Mesenchymal stem cell (in vitro differentiated cells and primary cell): ENCODE results near the gene ADCYAP1R1.

Experiments used
- DNase-seq: peaks from one replicate; pipeline ENCODE4 v3.0.0-alpha.2; 2013
- H2AFZ ChIP-seq: one replicate; pipeline ENCODE4 v1.6.1; 2013; ENCODE audit warnings: low read depth, mild to moderate bottlenecking, control low read depth, inconsistent platforms, low read length, moderate library complexity
- H2AK5ac ChIP-seq: 2 replicates; pipeline ENCODE4 v1.6.1; 2013; ENCODE audit warnings: low read length, moderate library complexity, mild to moderate bottlenecking, inconsistent platforms; ENCODE audit not compliant: severe bottlenecking
- H2BK120ac ChIP-seq: one replicate; pipeline ENCODE4 v1.6.1; 2013; ENCODE audit warnings: low read depth, mild to moderate bottlenecking, inconsistent platforms, low read length, moderate library complexity
- H2BK12ac ChIP-seq, 2 experiments: one replicate each; pipeline ENCODE4 v1.6.1; 2013; ENCODE audit warnings: inconsistent platforms in 2 of 2, low read length in 2 of 2, mild to moderate bottlenecking in 2 of 2, moderate library complexity in 2 of 2, control low read depth in 1 of 2
- H2BK15ac ChIP-seq: one replicate; pipeline ENCODE4 v1.6.1; 2013; ENCODE audit warnings: mild to moderate bottlenecking, low read depth, inconsistent platforms; ENCODE audit not compliant: poor library complexity, severe bottlenecking
- H2BK5ac ChIP-seq: 2 replicates; pipeline ENCODE4 v1.6.1; 2013; ENCODE audit warnings: low read depth, mild to moderate bottlenecking, low read length, control low read depth, inconsistent platforms; ENCODE audit not compliant: poor library complexity, severe bottlenecking
- H3K14ac ChIP-seq, 2 experiments: one replicate each; pipeline ENCODE4 v1.6.1; 2013; ENCODE audit warnings: inconsistent platforms in 2 of 2, low read length in 2 of 2, control low read depth in 1 of 2, mild to moderate bottlenecking in 1 of 2, moderate library complexity in 1 of 2
- H3K18ac ChIP-seq, 2 experiments: one replicate each; pipeline ENCODE4 v1.6.1; 2013; ENCODE audit warnings: inconsistent platforms in 2 of 2, low read length in 2 of 2, control low read depth in 1 of 2, low read depth in 1 of 2, mild to moderate bottlenecking in 1 of 2
- H3K23ac ChIP-seq, 2 experiments: one replicate each; pipeline ENCODE4 v1.6.1; 2013; ENCODE audit warnings: inconsistent platforms in 2 of 2, low read length in 2 of 2, mild to moderate bottlenecking in 2 of 2, moderate library complexity in 2 of 2, control low read depth in 1 of 2
- H3K27ac ChIP-seq: 2 replicates; pipeline ENCODE4 v1.5.1; 2013; ENCODE audit warnings: mild to moderate bottlenecking, moderate library complexity, low read length, control low read depth, inconsistent platforms; ENCODE audit not compliant: poor library complexity, severe bottlenecking
- H3K27me3 ChIP-seq, 2 experiments: 2 replicates each; pipeline versions ENCODE4 v1.6.1 to v1.7.0; 2013; ENCODE audit warnings: low read length in 2 of 2, mild to moderate bottlenecking in 2 of 2, moderate library complexity in 2 of 2, control low read depth in 1 of 2, inconsistent platforms in 1 of 2; ENCODE audit not compliant: control insufficient read depth in 1 of 2, insufficient read depth in 1 of 2
- H3K36me3 ChIP-seq, 2 experiments: 2 replicates each; pipeline versions ENCODE4 v1.6.1 to v1.7.0; 2013; ENCODE audit warnings: low read length in 2 of 2, control low read depth in 1 of 2, inconsistent platforms in 1 of 2, low read depth in 1 of 2, mild to moderate bottlenecking in 1 of 2; ENCODE audit not compliant: insufficient read depth in 2 of 2, control insufficient read depth in 1 of 2
- H3K4ac ChIP-seq, 2 experiments: one replicate each; pipeline ENCODE4 v1.6.1; 2013; ENCODE audit warnings: inconsistent platforms in 2 of 2, low read length in 2 of 2, mild to moderate bottlenecking in 2 of 2, moderate library complexity in 2 of 2, control low read depth in 1 of 2, low read depth in 1 of 2
- H3K4me1 ChIP-seq: 2 replicates; pipeline ENCODE4 v1.6.1; 2013; ENCODE audit warnings: low read depth, low read length, control low read depth; ENCODE audit not compliant: control insufficient read depth, insufficient read depth
- H3K4me2 ChIP-seq: 2 replicates; pipeline ENCODE4 v1.6.1; 2013; ENCODE audit warnings: low read length, mild to moderate bottlenecking, inconsistent platforms; ENCODE audit not compliant: poor library complexity, severe bottlenecking
- H3K4me3 ChIP-seq, 2 experiments: 2 replicates each; pipeline versions ENCODE4 v1.5.1 to v1.7.0; 2013; ENCODE audit warnings: low read length in 2 of 2, mild to moderate bottlenecking in 2 of 2, control low read depth in 1 of 2, low read depth in 1 of 2; ENCODE audit not compliant: insufficient read depth in 1 of 2
- H3K79me1 ChIP-seq: replicated peaks from 2 replicates; pipeline ENCODE4 v1.6.1; 2013; ENCODE audit warnings: mild to moderate bottlenecking, control low read depth, low read length, inconsistent platforms; ENCODE audit not compliant: poor library complexity, severe bottlenecking
- H3K9ac ChIP-seq: 2 replicates; pipeline ENCODE4 v1.7.0; 2013; ENCODE audit warnings: mild to moderate bottlenecking, low read length, moderate library complexity
- H3K9me3 ChIP-seq: 2 replicates; pipeline ENCODE4 v1.7.0; 2013; ENCODE audit warnings: mild to moderate bottlenecking, low read length; ENCODE audit not compliant: control insufficient read depth
- H4K8ac ChIP-seq: one replicate; pipeline ENCODE4 v1.6.1; 2013; ENCODE audit warnings: inconsistent platforms, mild to moderate bottlenecking, low read length, moderate library complexity
- H4K91ac ChIP-seq: one replicate; pipeline ENCODE4 v1.6.1; 2013; ENCODE audit warnings: mild to moderate bottlenecking, low read length, inconsistent platforms
- WGBS: methylation state at CpG from one replicate; pipeline ENCODE4 v1.1.7; 2013; ENCODE audit warnings: mixed read lengths; 5-methylcytosine and 5-hydroxymethylcytosine counted together

The ADCYAP1R1 gene

DNA sequence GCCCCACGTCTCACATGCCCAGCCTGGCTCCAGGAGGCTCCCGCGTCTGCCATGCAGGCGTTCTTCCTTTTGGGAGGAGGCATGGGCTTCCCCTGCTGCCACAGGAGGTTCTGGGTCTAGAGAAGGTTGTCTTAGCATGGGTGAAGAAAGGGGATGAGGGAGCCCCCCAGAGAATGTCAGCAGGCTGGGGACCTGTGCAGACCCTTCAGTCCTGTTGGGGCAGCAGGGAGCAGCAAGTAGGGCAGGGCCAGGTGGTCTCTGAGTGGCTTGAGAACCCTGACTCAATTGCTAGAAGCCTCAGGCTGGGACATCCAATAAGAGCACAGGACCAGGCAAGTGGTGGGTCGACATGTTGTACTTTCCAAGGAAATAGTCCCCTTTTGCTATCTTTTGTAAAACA is 34.4 kb upstream of the ADCYAP1R1 start:
- H2AK5ac ChIP-seq: no peak overlapping the region
- H2AFZ ChIP-seq: no peak overlapping the region
- no peaks in the 10 kb centered on the region for H3K36me3 ChIP-seq
- H3K4ac ChIP-seq: no peak overlapping the region
- H3K79me1 ChIP-seq: no peaks in the 10 kb centered on the region
- H3K27me3 ChIP-seq: peaks cover 3 to 53% of the 10 kb centered on the region in 2 experiments
- H2BK15ac ChIP-seq: no peak overlapping the region
- no peak overlapping the region for H3K4me3 ChIP-seq
- no peak overlapping the region for H4K8ac ChIP-seq
- no peak for DNase-seq
- 78% methylated on average over 5 of the region's 5 CpGs for WGBS
- H3K9ac ChIP-seq: no peak overlapping the region
- H3K4me1 ChIP-seq: no peaks in the 10 kb centered on the region
- no peaks in the 10 kb centered on the region for H3K9me3 ChIP-seq
- no peak overlapping the region for H3K4me2 ChIP-seq
- no peak overlapping the region for H3K18ac ChIP-seq
- H4K91ac ChIP-seq: no peak overlapping the region
- H3K23ac ChIP-seq: no peak overlapping the region
- no peak overlapping the region for H3K14ac ChIP-seq
- no peak overlapping the region for H2BK120ac ChIP-seq
- H2BK12ac ChIP-seq: no peak overlapping the region
- no peak overlapping the region for H3K27ac ChIP-seq
- H2BK5ac ChIP-seq: no peak overlapping the region

DNA sequence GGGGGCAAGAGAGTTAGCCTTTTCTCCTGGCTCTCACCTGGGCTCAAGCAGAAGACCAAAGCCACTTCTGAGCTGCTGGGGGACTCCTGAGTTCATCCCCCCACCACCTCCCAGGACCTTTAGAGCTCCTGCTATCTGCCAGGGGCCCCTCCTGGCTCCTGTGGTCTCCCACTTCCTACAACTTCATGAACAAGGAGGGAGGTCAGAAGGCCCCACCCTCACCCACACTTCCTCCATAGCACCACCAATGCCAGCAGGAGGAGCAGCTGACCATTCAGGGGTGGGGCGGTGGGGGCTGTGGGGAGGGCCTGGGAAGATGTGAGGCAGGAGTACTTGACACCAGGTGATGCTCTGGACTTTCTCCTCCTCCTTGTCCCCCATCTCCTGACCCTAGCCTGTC is 32.6 kb upstream of the ADCYAP1R1 start:
- H3K4me1 ChIP-seq: no peaks in the 10 kb centered on the region

DNA sequence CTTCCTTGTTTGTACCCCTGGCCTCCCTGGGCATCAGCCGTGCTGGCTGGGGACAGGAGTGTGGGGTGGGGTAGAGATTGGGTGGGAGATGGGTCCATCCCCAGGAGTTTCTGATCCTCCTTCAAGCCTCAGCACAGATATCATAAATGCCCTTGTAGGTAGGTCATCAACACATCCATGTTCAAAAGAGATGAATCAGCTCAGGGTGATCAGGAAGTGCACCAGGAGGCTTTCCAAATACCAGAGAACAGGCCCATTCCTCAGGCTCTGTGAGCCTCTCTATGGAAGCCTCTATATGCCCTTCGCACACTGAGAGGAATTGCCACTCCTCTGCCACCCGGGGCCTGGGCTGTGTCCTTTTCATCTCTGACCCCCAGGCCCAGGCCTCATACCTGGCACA is 31.9 kb upstream of the ADCYAP1R1 start:
- H3K9me3 ChIP-seq: no peaks in the 10 kb centered on the region
- H3K14ac ChIP-seq: no peak overlapping the region
- no peak overlapping the region for H3K9ac ChIP-seq
- no peak for DNase-seq
- H3K36me3 ChIP-seq: no peaks in the 10 kb centered on the region
- H2BK120ac ChIP-seq: no peak overlapping the region
- no peak overlapping the region for H2BK5ac ChIP-seq
- peaks cover 3 to 45% of the 10 kb centered on the region in 2 experiments for H3K27me3 ChIP-seq
- no peaks in the 10 kb centered on the region for H3K4me1 ChIP-seq
- H3K4me3 ChIP-seq: no peak overlapping the region
- no peak overlapping the region for H3K18ac ChIP-seq
- H4K91ac ChIP-seq: no peak overlapping the region
- H2BK12ac ChIP-seq: no peak overlapping the region
- H3K4ac ChIP-seq: no peak overlapping the region
- no peak overlapping the region for H2AFZ ChIP-seq
- H3K23ac ChIP-seq: no peak overlapping the region
- H3K27ac ChIP-seq: no peak overlapping the region
- no peaks in the 10 kb centered on the region for H3K79me1 ChIP-seq
- 91% methylated on average over 2 of the region's 3 CpGs for WGBS
- H2AK5ac ChIP-seq: no peak overlapping the region
- no peak overlapping the region for H2BK15ac ChIP-seq
- no peak overlapping the region for H3K4me2 ChIP-seq
- no peak overlapping the region for H4K8ac ChIP-seq

More for the DNA sequence above, 32.6 kb upstream of the ADCYAP1R1 start:
- no peak overlapping the region for H3K27ac ChIP-seq
- no peaks in the 10 kb centered on the region for H3K9me3 ChIP-seq
- DNase-seq: no peak
- no peak overlapping the region for H3K4me3 ChIP-seq
- no peaks in the 10 kb centered on the region for H3K36me3 ChIP-seq
- no peaks in the 10 kb centered on the region for H3K79me1 ChIP-seq
- no peak overlapping the region for H2AFZ ChIP-seq
- H2AK5ac ChIP-seq: no peak overlapping the region
- no peak overlapping the region for H4K91ac ChIP-seq
- no peak overlapping the region for H2BK5ac ChIP-seq
- no peak overlapping the region for H4K8ac ChIP-seq
- WGBS: 80% methylated on average over 1 of the region's 1 CpG
- H3K23ac ChIP-seq: no peak overlapping the region
- H2BK12ac ChIP-seq: no peak overlapping the region
- no peak overlapping the region for H3K18ac ChIP-seq
- peaks cover 3 to 43% of the 10 kb centered on the region in 2 experiments for H3K27me3 ChIP-seq
- no peak overlapping the region for H2BK120ac ChIP-seq
- no peak overlapping the region for H3K9ac ChIP-seq
- no peak overlapping the region for H3K4me2 ChIP-seq
- no peak overlapping the region for H3K14ac ChIP-seq
- no peak overlapping the region for H2BK15ac ChIP-seq
- H3K4ac ChIP-seq: no peak overlapping the region

DNA sequence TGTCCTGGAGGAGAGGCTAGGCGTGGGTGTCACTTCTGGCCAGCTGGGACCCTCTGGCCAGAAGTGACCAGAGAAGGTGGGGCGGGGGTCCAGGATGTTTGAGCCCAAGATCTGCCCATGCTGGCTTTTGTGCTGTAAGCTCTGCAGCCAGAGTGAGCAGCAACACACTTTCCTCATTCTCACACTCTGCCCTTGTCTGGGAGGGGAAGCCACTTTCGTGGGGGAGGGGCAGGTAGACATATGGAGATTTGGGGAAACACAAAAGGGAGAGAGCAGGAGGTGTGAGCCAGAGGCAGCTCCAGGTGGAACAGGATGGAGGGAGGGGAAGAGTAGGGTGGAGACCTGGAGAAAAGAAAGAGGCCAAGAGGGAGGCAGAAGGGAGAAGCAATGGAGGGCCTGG is 31.5 kb upstream of the ADCYAP1R1 start:
- no peak overlapping the region for H3K18ac ChIP-seq
- H2AK5ac ChIP-seq: no peak overlapping the region
- H3K9ac ChIP-seq: no peak overlapping the region
- no peak overlapping the region for H3K4ac ChIP-seq
- no peaks in the 10 kb centered on the region for H3K79me1 ChIP-seq
- H3K23ac ChIP-seq: no peak overlapping the region
- peaks cover 3 to 45% of the 10 kb centered on the region in 2 experiments for H3K27me3 ChIP-seq
- H3K14ac ChIP-seq: no peak overlapping the region
- WGBS: 17% methylated on average over 1 of the region's 3 CpGs
- H3K9me3 ChIP-seq: no peaks in the 10 kb centered on the region
- H2BK5ac ChIP-seq: no peak overlapping the region
- no peak overlapping the region for H2BK12ac ChIP-seq
- no peaks in the 10 kb centered on the region for H3K4me1 ChIP-seq
- no peak overlapping the region for H2BK15ac ChIP-seq
- no peak overlapping the region for H2AFZ ChIP-seq
- H3K4me3 ChIP-seq: no peak overlapping the region
- no peak overlapping the region for H3K4me2 ChIP-seq
- H3K27ac ChIP-seq: no peak overlapping the region
- no peak overlapping the region for H2BK120ac ChIP-seq
- H4K8ac ChIP-seq: no peak overlapping the region
- H4K91ac ChIP-seq: no peak overlapping the region
- no peaks in the 10 kb centered on the region for H3K36me3 ChIP-seq
- no peak for DNase-seq
